Progenitor cell of endocrine pancreas (in vitro differentiated cells): ENCODE results near the gene FZR1. TPM values are rescaled to one million over a fixed set of nuclear protein-coding genes. Genes with fewer than 3 reads are reported as not detected.

ENCODE experiments used
- DNase-seq: peaks from one replicate; pipeline ENCODE4 v3.0.0; 2021; ENCODE audit warnings: low spot score; ENCODE audit not compliant: unreplicated experiment
- H3K27ac Mint-ChIP-seq: 2 replicates; pipeline ENCODE4 v1.8.0; 2021; ENCODE audit warnings: mild to moderate bottlenecking, moderate library complexity, mixed read lengths
- H3K27me3 Mint-ChIP-seq: 2 replicates; pipeline ENCODE4 v1.8.0; 2021; ENCODE audit warnings: mixed read lengths
- H3K36me3 Mint-ChIP-seq: 2 replicates; pipeline ENCODE4 v1.8.0; 2022; ENCODE audit warnings: mixed read lengths; ENCODE audit not compliant: insufficient read depth
- H3K4me1 Mint-ChIP-seq: 2 replicates; pipeline ENCODE4 v1.8.0; 2021; ENCODE audit warnings: low read depth, mixed read lengths
- H3K4me3 Mint-ChIP-seq: 2 replicates; pipeline ENCODE4 v1.8.0; 2021; ENCODE audit warnings: low read depth, mild to moderate bottlenecking, moderate library complexity, mixed read lengths
- H3K9me3 Mint-ChIP-seq: 2 replicates; pipeline ENCODE4 v1.8.0; 2021; ENCODE audit warnings: low read depth, mixed read lengths
- total RNA-seq: library from RNA; stranded (reverse); gene quantifications from 2 replicates; pipeline ENCODE4 v1.2.1, GENCODE V29; 2021
- TF ChIP-seq, protein P1 (sequence below): fragments of 200-600 bp; sonication (generic); IDR thresholded peaks from one replicate; pipeline ENCODE4 v1.5.0; 2021; ENCODE audit warnings: antibody characterized with exemption, mild to moderate bottlenecking; ENCODE audit not compliant: unreplicated experiment

Gene FZR1
- total RNA-seq, 1 donor from 2014 or later = 70.5 TPM

DNA sequence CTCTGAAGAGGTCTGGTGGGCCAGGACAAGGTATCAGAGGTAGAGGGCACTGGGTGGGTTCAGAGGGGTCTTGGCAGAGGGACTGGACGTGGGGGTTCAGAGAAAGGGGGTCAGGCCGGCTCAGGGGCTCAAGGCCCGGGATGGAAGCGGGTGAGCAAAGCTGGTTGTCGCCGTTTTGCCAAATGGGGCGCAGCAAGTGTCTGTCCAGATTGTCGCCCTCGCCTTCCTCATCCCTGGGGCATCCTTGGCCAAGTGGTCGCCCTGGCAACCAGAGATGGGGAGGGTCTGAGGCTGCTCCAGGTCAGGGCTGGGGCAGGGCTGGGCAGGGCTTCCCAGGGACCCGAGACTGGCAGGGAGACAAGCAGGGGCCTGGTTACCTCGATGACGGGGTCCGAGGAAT is 12.5 kb upstream of the FZR1 start:
- no peaks in the 10 kb centered on the region for H3K4me1 Mint-ChIP-seq
- H3K36me3 Mint-ChIP-seq = peaks cover 9% of the 10 kb centered on the region
- TF ChIP-seq, protein P1, sequence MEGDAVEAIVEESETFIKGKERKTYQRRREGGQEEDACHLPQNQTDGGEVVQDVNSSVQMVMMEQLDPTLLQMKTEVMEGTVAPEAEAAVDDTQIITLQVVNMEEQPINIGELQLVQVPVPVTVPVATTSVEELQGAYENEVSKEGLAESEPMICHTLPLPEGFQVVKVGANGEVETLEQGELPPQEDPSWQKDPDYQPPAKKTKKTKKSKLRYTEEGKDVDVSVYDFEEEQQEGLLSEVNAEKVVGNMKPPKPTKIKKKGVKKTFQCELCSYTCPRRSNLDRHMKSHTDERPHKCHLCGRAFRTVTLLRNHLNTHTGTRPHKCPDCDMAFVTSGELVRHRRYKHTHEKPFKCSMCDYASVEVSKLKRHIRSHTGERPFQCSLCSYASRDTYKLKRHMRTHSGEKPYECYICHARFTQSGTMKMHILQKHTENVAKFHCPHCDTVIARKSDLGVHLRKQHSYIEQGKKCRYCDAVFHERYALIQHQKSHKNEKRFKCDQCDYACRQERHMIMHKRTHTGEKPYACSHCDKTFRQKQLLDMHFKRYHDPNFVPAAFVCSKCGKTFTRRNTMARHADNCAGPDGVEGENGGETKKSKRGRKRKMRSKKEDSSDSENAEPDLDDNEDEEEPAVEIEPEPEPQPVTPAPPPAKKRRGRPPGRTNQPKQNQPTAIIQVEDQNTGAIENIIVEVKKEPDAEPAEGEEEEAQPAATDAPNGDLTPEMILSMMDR = no peak
- no peaks in the 10 kb centered on the region for H3K9me3 Mint-ChIP-seq
- H3K27ac Mint-ChIP-seq = no peak overlapping the region
- H3K4me3 Mint-ChIP-seq = no peak overlapping the region
- H3K27me3 Mint-ChIP-seq = no peaks in the 10 kb centered on the region
- DNase-seq = no peak

DNA sequence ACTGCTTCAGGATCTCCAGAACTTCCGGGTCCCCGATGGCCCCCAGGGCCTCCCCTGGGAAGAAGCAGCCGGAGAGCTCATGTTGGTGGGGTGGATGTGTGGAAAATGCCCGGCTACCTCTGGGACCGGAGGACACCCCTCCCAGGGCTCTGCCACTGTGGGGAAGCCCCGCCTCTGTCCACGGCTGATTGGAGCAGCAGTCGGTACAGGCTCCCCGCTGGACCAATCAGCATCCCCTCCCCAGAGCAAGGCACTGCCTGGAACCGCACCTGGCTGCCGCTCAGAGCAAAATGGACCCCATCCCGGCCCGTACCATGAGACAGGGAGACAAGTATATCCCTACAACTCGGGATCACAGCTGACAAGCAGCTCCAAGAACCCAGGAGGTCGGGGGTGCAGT is 12.1 kb upstream of the FZR1 start:
- Mint-ChIP-seq H3K27me3 (no peaks in the 10 kb centered on the region), H3K27ac (no peak overlapping the region), H3K36me3 (peaks cover 9% of the 10 kb centered on the region), H3K9me3 (no peaks in the 10 kb centered on the region), H3K4me1 (peaks cover 1% of the 10 kb centered on the region), H3K4me3 (no peak overlapping the region)
- DNase-seq = no peak
- TF ChIP-seq, protein P1 = no peak

DNA sequence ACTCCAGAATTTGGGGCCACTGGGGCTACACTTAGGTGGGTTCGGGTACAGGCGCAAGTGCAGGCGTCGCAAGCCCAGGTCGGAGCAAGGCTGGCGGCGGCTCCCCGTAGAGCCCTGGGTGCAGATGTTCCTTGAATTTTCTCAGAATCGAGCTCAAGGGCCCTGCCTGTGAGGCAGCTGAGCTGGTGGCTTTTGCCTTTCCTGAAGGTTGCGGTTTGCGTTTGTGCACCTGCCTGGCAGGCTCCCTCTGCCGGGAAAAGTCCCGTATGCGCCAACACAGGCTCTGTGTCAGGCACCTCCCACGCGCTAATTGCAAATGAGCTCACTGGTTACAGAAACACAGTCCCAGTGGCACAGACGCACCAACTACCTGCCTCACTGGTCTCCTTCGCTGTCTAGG is 11.6 kb upstream of the FZR1 start:
- Mint-ChIP-seq H3K27ac (no peak overlapping the region), H3K4me1 (peaks cover 3% of the 10 kb centered on the region), H3K27me3 (no peaks in the 10 kb centered on the region), H3K36me3 (peaks cover 9% of the 10 kb centered on the region), H3K4me3 (no peak overlapping the region), H3K9me3 (no peaks in the 10 kb centered on the region)
- no peak for DNase-seq
- TF ChIP-seq, protein P1 = no peak

DNA sequence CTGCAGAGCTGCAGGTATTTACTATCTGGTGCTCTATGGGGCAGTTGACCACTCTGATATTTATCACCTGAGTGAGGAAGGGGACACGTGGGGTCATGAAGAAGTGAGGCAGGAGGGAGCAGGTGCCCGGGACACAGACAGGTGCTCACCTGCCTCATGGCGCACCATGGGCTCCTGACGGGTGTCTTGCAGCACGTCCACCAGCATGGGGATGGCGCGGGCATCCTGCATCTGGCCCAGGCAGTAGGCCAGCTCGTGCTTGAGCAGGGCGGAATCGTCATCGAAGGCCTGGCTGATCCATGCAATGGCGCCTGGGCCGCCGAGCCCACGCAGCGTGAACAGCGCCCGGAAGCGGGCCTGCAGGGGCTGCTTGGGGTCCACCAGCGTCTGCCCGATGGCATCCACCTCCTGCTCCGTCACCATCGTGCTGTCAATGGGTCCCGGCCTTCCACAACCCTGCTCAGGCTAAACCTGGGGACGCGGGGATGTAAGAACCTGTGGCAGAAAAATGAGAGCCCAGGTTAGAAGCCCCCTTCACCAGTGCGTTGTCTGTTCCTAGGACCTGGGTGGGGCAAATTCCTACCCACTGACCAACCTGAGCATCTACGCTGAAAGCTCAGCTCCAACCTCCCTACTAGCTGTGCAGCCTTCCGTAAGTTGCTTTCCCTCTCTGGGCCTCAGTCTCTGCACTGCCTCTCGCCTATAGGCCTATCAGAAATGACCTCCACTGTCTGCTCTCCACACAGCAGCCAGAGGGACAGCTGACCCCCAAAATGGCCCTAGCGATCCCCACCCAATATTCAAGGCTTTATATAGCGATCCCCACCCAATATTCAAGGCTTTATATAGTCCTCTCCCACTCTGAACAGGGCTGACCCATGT is 9.5 kb upstream of the FZR1 start:
- no peak overlapping the region for H3K4me3 Mint-ChIP-seq
- no peak overlapping the region for H3K27ac Mint-ChIP-seq
- peaks cover 8% of the 10 kb centered on the region for H3K4me1 Mint-ChIP-seq
- no peak for DNase-seq
- peaks cover 9% of the 10 kb centered on the region for H3K36me3 Mint-ChIP-seq
- H3K27me3 Mint-ChIP-seq = no peaks in the 10 kb centered on the region
- H3K9me3 Mint-ChIP-seq = no peaks in the 10 kb centered on the region
- TF ChIP-seq, protein P1 = no peak

DNA sequence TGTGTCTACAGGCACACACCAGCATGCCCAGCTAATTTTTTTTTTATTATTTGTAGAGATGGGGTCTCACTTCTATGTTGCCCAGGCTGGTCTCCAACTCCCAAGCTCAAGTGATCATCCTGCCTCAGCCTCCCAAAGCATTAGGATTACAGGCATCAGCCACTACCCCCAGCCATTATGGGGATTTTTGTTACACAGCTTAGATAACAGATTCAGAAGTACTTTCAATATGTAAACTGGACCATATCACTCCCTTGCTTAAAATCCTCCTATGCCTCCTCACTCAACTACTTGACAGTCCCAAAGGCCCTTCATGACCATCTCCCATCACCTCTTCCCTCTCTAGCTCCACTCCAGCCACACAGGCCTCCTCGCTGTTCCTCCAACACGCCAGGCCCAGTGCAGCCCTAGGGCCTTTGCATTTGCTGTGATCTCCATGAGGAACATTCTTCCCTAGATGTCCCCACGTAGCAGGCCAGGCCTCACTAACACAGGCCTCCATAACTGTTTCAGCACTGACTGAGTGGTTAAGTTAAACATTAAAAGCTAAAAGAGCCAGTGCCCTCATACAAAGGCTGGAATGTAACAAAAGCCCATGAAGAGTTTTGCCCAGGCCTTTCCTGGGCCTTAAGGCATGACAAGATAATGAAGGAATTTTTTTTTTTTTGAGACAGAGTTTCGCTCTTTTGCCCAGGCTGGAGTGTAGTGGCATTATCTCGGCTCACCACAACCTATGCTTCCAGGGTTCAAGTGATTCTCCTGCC is 8.2 kb upstream of the FZR1 start:
- TF ChIP-seq, protein P1 = no peak

More for the DNA sequence above, 8.2 kb upstream of the FZR1 start:
- Mint-ChIP-seq H3K27me3 (no peaks in the 10 kb centered on the region), H3K9me3 (no peaks in the 10 kb centered on the region), H3K4me3 (no peak overlapping the region), H3K27ac (peak overlapping the region; percentile 78), H3K36me3 (peaks cover 7% of the 10 kb centered on the region), H3K4me1 (peaks cover 8% of the 10 kb centered on the region)
- DNase-seq = no peak
